ENCODE measurements around the gene INSIG2.
"Not testable (repeated sequence)": the region's sequence is repeated elsewhere in the genome, so short reads cannot be mapped to it uniquely, and the experiment has no call there.

The INSIG2 gene

GRCh38 chr2:118094102-118094501 lies 5.8 kb downstream of the INSIG2 start:
- peaks cover 20% of the 10 kb centered on the region for H3K4me1 Mint-ChIP-seq
- H3K27me3 Mint-ChIP-seq; H3K36me3 Mint-ChIP-seq (ENCODE audit: insufficient read depth); H3K27ac Mint-ChIP-seq (ENCODE audit: low read depth); DNase-seq (ENCODE audit: low spot score in 2 of 2); H3K4me3 Mint-ChIP-seq; H3K9me3 Mint-ChIP-seq; ATAC-seq (replicated peaks; ENCODE audit: extremely low read depth, poor library complexity, severe bottlenecking): not testable (repeated sequence)

- no peaks in the 10 kb centered on the region for H3K27me3 Mint-ChIP-seq
- H3K9me3 Mint-ChIP-seq, result no peaks in the 10 kb centered on the region
- no peak overlapping the region for H3K27ac Mint-ChIP-seq (ENCODE audit: low read depth)
- no peak overlapping the region for H3K4me3 Mint-ChIP-seq
- DNase-seq (ENCODE audit: low spot score in 2 of 2), result no peak
- H3K4me1 Mint-ChIP-seq, result peaks cover 20% of the 10 kb centered on the region
- no peak for ATAC-seq (replicated peaks; ENCODE audit: extremely low read depth, poor library complexity, severe bottlenecking)
- H3K36me3 Mint-ChIP-seq (ENCODE audit: insufficient read depth), result peaks cover 4% of the 10 kb centered on the region
Observed at GRCh38 chr2:118094503-118094902, 6.2 kb downstream of the INSIG2 start.

GRCh38 chr2:118095610-118096009 lies 7.3 kb downstream of the INSIG2 start:
- no peak for DNase-seq (ENCODE audit: low spot score in 2 of 2)
- Mint-ChIP-seq H3K9me3 (no peaks in the 10 kb centered on the region), H3K27me3 (no peaks in the 10 kb centered on the region), H3K27ac (ENCODE audit: low read depth) (no peak overlapping the region), H3K4me3 (no peak overlapping the region), H3K36me3 (ENCODE audit: insufficient read depth) (peaks cover 6% of the 10 kb centered on the region), H3K4me1 (peaks cover 26% of the 10 kb centered on the region)
- ATAC-seq (replicated peaks; ENCODE audit: extremely low read depth, poor library complexity, severe bottlenecking), result no peak

GRCh38 chr2:118097657-118098056 lies 9.4 kb downstream of the INSIG2 start:
- H3K9me3 Mint-ChIP-seq, result no peaks in the 10 kb centered on the region
- H3K27ac Mint-ChIP-seq (ENCODE audit: low read depth), result no peak overlapping the region
- ATAC-seq (replicated peaks; ENCODE audit: extremely low read depth, poor library complexity, severe bottlenecking), result no peak
- H3K27me3 Mint-ChIP-seq, result no peaks in the 10 kb centered on the region
- H3K4me3 Mint-ChIP-seq, result no peak overlapping the region
- peaks cover 14% of the 10 kb centered on the region for H3K36me3 Mint-ChIP-seq (ENCODE audit: insufficient read depth)
- DNase-seq (ENCODE audit: low spot score in 2 of 2), result no peak
- peaks cover 22% of the 10 kb centered on the region for H3K4me1 Mint-ChIP-seq

GRCh38 chr2:118098307-118099030 lies 10.2 kb downstream of the INSIG2 start:
- H3K36me3 Mint-ChIP-seq (ENCODE audit: insufficient read depth), result peaks cover 18% of the 10 kb centered on the region
- no peaks in the 10 kb centered on the region for H3K27me3 Mint-ChIP-seq
- peak overlapping the region; percentile 59 for H3K27ac Mint-ChIP-seq (ENCODE audit: low read depth)
- no peak overlapping the region for H3K4me3 Mint-ChIP-seq
- peaks cover 19% of the 10 kb centered on the region for H3K4me1 Mint-ChIP-seq
- ATAC-seq (replicated peaks; ENCODE audit: extremely low read depth, poor library complexity, severe bottlenecking) (no peak), DNase-seq (ENCODE audit: low spot score in 2 of 2) (no peak)
- H3K9me3 Mint-ChIP-seq, result no peaks in the 10 kb centered on the region

GRCh38 chr2:118102433-118103082 lies 14.3 kb downstream of the INSIG2 start:
- DNase-seq (ENCODE audit: low spot score in 2 of 2) (no peak), ATAC-seq (replicated peaks; ENCODE audit: extremely low read depth, poor library complexity, severe bottlenecking) (no peak)
- Mint-ChIP-seq H3K27me3 (no peaks in the 10 kb centered on the region), H3K27ac (ENCODE audit: low read depth) (no peak overlapping the region), H3K36me3 (ENCODE audit: insufficient read depth) (peaks cover 25% of the 10 kb centered on the region), H3K4me3 (no peak overlapping the region), H3K4me1 (peaks cover 13% of the 10 kb centered on the region), H3K9me3 (no peaks in the 10 kb centered on the region)

- H3K4me1 Mint-ChIP-seq, result peaks cover 5% of the 10 kb centered on the region
- H3K27ac Mint-ChIP-seq (ENCODE audit: low read depth), result no peak overlapping the region
- peaks cover 22% of the 10 kb centered on the region for H3K36me3 Mint-ChIP-seq (ENCODE audit: insufficient read depth)
- no peak overlapping the region for H3K4me3 Mint-ChIP-seq
- no peaks in the 10 kb centered on the region for H3K27me3 Mint-ChIP-seq
- DNase-seq (ENCODE audit: low spot score in 2 of 2) (no peak), ATAC-seq (replicated peaks; ENCODE audit: extremely low read depth, poor library complexity, severe bottlenecking) (no peak)
- no peaks in the 10 kb centered on the region for H3K9me3 Mint-ChIP-seq
Observed at GRCh38 chr2:118103951-118104940, 16.0 kb downstream of the INSIG2 start.

GRCh38 chr2:118105497-118105896 lies 17.2 kb downstream of the INSIG2 start:
- H3K36me3 Mint-ChIP-seq (ENCODE audit: insufficient read depth), result peaks cover 23% of the 10 kb centered on the region
- DNase-seq (ENCODE audit: low spot score in 2 of 2) (no peak), ATAC-seq (replicated peaks; ENCODE audit: extremely low read depth, poor library complexity, severe bottlenecking) (no peak)
- H3K27ac Mint-ChIP-seq (ENCODE audit: low read depth), result no peak overlapping the region
- no peak overlapping the region for H3K4me3 Mint-ChIP-seq
- H3K4me1 Mint-ChIP-seq, result no peaks in the 10 kb centered on the region
- no peaks in the 10 kb centered on the region for H3K27me3 Mint-ChIP-seq
- H3K9me3 Mint-ChIP-seq, result no peaks in the 10 kb centered on the region

GRCh38 chr2:118106926-118107325 lies 18.7 kb downstream of the INSIG2 start:
- H3K27ac Mint-ChIP-seq (ENCODE audit: low read depth), result no peak overlapping the region
- H3K4me1 Mint-ChIP-seq, result no peaks in the 10 kb centered on the region
- no peak overlapping the region for H3K4me3 Mint-ChIP-seq
- no peak for ATAC-seq (replicated peaks; ENCODE audit: extremely low read depth, poor library complexity, severe bottlenecking)
- no peak for DNase-seq (ENCODE audit: low spot score in 2 of 2)
- peaks cover 20% of the 10 kb centered on the region for H3K36me3 Mint-ChIP-seq (ENCODE audit: insufficient read depth)
- H3K9me3 Mint-ChIP-seq, result no peaks in the 10 kb centered on the region
- H3K27me3 Mint-ChIP-seq, result no peaks in the 10 kb centered on the region

- Mint-ChIP-seq H3K36me3 (ENCODE audit: insufficient read depth) (peaks cover 13% of the 10 kb centered on the region), H3K9me3 (no peaks in the 10 kb centered on the region), H3K4me3 (no peak overlapping the region), H3K27me3 (no peaks in the 10 kb centered on the region), H3K4me1 (no peaks in the 10 kb centered on the region), H3K27ac (ENCODE audit: low read depth) (no peak overlapping the region)
- DNase-seq (ENCODE audit: low spot score in 2 of 2) (no peak), ATAC-seq (replicated peaks; ENCODE audit: extremely low read depth, poor library complexity, severe bottlenecking) (no peak)
Observed at GRCh38 chr2:118110310-118110709, 22.0 kb downstream of the INSIG2 start.

- H3K9me3 Mint-ChIP-seq, result no peaks in the 10 kb centered on the region
- H3K4me1 Mint-ChIP-seq, result no peaks in the 10 kb centered on the region
- H3K36me3 Mint-ChIP-seq (ENCODE audit: insufficient read depth), result peaks cover 13% of the 10 kb centered on the region
Observed at GRCh38 chr2:118110991-118111390, 22.7 kb downstream of the INSIG2 start.

GRCh38 chr2:118112771-118113334 lies 24.6 kb downstream of the INSIG2 start:
- DNase-seq (ENCODE audit: low spot score in 2 of 2) (no peak), ATAC-seq (replicated peaks; ENCODE audit: extremely low read depth, poor library complexity, severe bottlenecking) (no peak)
- Mint-ChIP-seq H3K27ac (ENCODE audit: low read depth) (no peak overlapping the region), H3K4me1 (no peaks in the 10 kb centered on the region), H3K27me3 (no peaks in the 10 kb centered on the region), H3K4me3 (no peak overlapping the region), H3K36me3 (ENCODE audit: insufficient read depth) (peaks cover 4% of the 10 kb centered on the region), H3K9me3 (no peaks in the 10 kb centered on the region)

More at GRCh38 chr2:118110991-118111390, 22.7 kb downstream of the INSIG2 start:
- Mint-ChIP-seq H3K4me3 (no peak overlapping the region), H3K27me3 (no peaks in the 10 kb centered on the region), H3K27ac (ENCODE audit: low read depth) (no peak overlapping the region)
- DNase-seq (ENCODE audit: low spot score in 2 of 2), result no peak
- no peak for ATAC-seq (replicated peaks; ENCODE audit: extremely low read depth, poor library complexity, severe bottlenecking)
